Peyer's patch (tissue), 4 donors: ENCODE results near the gene RIOK2.

Source experiments
- CTCF ChIP-seq, 6 experiments: fragments of 450-650 bp in 4 of 6; fragments of 200-600 bp in 2 of 6; sonication (generic) in 1 of 6; IDR thresholded peaks; one replicate each; pipeline ENCODE4 v1.5.1; 2017 to 2019; ENCODE audit warnings: antibody characterized with exemption in 6 of 6, mild to moderate bottlenecking in 3 of 6, moderate library complexity in 1 of 6
- POLR2A ChIP-seq, 2 donors: fragments of 450-650 bp; IDR thresholded peaks; one replicate each; pipeline ENCODE4 v1.5.1; 2017; ENCODE audit warnings: antibody characterized with exemption in 2 of 2, mild to moderate bottlenecking in 2 of 2, moderate library complexity in 2 of 2

- TF ChIP-seq CTCF (IDR thresholded peaks at IDR 0.05) (no peak), POLR2A (IDR thresholded peaks at IDR 0.05) (no peak)
Measured at GRCh38 chr5:97131921-97132320, 51.1 kb downstream of the RIOK2 start.
